Erythroblast (primary cell): Measurements from ENCODE around the gene PDSS1.

Source experiments
- GATA1 ChIP-seq: IDR thresholded peaks from 2 replicates; pipeline ENCODE4 v1.6.1; 2011; ENCODE audit warnings: low read depth, mild to moderate bottlenecking, control low read depth, low read length, moderate library complexity
- POLR2A ChIP-seq: IDR thresholded peaks from 2 replicates; pipeline ENCODE4 v1.6.1; 2011; ENCODE audit warnings: mild to moderate bottlenecking, low read length

DNA sequence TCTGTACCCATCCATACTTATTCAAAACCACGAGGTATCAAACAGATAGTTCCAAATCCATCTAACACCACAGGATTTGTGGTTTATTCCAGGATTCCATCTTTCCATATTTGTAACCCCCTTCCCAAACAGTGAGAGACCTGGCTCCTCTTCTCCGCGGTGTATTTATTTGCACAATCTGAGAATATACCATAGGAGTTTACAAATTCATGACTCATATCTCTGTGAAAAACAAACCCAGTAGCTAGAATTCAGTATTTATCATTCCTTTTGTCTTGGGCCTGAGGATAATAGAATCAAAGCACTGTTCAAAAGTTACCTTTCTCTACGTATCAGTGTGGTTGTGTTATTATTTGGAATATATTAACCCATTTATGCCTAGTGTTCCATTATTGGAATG, 31.9 kb downstream of the PDSS1 start:
- TF ChIP-seq POLR2A = no peak
- TF ChIP-seq GATA1 = no peak
